Measurements from ENCODE around the gene RCAN3.

The RCAN3 gene

DNA sequence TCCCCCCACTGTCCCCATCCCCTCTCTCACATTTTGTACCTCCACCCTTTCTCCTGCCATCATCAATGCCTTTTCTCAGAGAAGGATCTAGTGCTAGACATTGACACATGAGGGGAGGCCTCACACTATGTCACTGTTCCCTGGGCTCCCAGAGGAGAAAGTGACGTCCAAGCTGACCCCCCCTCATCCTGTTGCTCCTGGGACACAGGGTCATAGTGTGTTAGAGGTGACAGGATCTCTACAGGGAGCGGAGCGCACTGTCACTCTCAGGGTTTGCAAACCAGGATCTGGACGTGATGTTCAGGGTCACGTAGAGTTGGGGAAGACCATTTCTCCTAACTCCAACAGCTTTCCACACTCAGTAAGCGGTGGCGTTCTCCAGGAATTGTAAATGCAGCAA is 55.8 kb downstream of the RCAN3 start:
- TF ChIP-seq, protein P1, sequence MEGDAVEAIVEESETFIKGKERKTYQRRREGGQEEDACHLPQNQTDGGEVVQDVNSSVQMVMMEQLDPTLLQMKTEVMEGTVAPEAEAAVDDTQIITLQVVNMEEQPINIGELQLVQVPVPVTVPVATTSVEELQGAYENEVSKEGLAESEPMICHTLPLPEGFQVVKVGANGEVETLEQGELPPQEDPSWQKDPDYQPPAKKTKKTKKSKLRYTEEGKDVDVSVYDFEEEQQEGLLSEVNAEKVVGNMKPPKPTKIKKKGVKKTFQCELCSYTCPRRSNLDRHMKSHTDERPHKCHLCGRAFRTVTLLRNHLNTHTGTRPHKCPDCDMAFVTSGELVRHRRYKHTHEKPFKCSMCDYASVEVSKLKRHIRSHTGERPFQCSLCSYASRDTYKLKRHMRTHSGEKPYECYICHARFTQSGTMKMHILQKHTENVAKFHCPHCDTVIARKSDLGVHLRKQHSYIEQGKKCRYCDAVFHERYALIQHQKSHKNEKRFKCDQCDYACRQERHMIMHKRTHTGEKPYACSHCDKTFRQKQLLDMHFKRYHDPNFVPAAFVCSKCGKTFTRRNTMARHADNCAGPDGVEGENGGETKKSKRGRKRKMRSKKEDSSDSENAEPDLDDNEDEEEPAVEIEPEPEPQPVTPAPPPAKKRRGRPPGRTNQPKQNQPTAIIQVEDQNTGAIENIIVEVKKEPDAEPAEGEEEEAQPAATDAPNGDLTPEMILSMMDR (IDR thresholded peaks at IDR 0.05) = no peak
- no peak for TF ChIP-seq ZFX (IDR thresholded peaks at IDR 0.05; ENCODE audit: borderline replicate concordance)
- no peak overlapping the region for H3K27ac ChIP-seq

DNA sequence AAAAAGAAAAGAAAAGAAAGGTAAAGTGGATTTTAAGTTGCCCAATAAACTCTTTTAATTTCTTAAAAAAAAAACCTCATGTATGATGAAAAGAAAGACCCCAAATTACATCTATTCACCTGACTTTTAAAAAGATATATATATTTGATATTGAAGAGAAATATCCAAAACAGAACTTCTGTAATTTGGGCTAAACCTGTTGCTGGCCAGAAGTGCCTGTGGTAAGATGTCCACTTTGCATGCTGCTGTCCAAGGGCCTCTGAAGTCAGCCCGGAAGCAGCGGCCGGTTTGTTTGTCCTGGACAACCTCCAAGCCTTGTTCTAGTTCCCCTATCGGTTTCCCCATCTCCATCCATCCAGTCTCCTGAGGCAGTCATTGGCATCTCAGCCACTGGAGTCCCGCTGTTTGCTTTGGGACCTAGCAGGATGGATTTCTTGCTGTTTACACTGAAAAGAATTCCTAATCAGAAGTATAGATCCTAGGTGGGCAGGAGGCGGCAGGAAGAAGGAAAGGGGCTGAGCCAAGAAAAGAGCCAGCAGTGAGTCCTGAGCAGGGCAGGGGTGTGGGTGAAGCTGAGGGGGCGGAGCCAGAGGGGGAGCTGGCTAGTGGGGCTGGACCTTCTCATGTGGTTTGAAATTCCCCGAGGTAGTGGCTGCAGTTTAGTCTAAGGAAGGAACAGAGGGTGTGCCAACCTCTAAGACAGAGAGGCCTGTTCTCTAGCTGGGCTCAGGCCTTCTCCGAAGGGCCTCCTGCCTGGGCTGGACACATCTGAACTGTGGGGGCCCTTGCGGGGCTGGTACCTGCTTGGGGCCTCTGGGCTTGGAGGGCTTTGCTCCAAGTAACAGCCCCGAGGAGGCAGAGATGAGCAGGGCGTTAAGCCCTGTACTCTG is 56.5 kb downstream of the RCAN3 start:
- no peak overlapping the region for H3K27ac ChIP-seq
- TF ChIP-seq, protein P1 (IDR thresholded peaks at IDR 0.05) = no peak
- no peak for TF ChIP-seq ZFX (IDR thresholded peaks at IDR 0.05; ENCODE audit: borderline replicate concordance)

DNA sequence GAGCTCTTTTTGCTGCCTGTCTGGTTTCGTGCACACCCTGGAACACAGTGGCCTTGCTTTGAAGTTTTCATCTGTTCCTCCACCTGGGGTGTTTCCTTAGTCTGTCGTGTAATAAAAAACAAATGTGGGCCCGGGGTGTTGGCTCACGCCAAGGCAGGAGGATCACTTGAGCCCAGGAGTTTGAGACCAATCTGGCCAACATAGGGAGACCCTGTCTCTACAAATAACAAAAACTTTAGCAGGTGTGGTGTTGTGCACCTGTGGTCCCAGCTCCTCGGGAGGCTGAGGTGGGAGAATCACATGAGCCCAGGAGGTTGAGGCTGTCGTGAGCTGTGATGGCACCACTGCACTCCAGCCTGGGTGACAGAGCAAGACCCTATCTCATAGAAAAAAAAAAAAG is 57.7 kb downstream of the RCAN3 start:
- no peak overlapping the region for H3K27ac ChIP-seq
- TF ChIP-seq, protein P1 (IDR thresholded peaks at IDR 0.05) = no peak
- no peak for TF ChIP-seq ZFX (IDR thresholded peaks at IDR 0.05; ENCODE audit: borderline replicate concordance)

DNA sequence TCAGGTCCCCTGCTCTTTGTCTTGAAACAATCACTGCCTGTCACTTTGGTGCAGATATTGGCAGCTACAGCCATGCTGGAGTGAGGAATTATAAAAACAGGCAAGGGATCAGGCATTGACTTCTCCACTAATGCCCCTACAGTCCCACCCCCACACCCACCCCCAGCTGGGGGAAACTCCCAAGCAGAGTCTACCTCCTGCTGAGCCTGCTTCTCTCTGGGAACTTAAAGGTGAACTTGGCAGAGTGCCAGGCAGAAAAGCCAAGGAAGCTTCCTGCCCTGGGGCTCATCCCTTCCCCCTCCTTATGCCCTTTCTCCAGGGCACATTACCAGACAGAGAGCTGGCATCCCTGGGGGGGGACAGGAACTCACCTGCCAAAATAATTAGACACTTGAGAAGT is 60.0 kb downstream of the RCAN3 start:
- no peak for TF ChIP-seq ZFX (IDR thresholded peaks at IDR 0.05; ENCODE audit: borderline replicate concordance)
- TF ChIP-seq, protein P1 (IDR thresholded peaks at IDR 0.05) = no peak
- no peak overlapping the region for H3K27ac ChIP-seq

DNA sequence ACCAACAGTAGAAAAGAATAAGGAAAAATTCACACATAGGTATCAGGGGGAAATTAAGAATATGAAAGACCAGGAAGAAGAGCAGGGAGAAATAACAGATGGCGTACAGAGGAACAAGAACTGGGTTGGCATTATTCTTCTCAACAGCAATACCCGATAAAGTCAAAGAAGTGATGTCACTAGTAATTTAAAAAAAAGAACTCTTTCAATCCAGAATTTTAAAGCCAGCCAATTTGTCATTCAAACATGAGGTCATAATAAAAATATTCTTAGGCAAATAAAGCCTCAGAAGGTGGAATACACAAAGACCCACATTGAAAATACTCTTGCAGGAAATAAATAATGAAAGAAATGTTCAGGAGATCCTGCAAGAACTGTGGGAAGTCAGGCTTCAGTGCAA is 62.1 kb downstream of the RCAN3 start:
- no peak for TF ChIP-seq ZFX (IDR thresholded peaks at IDR 0.05; ENCODE audit: borderline replicate concordance)
- TF ChIP-seq, protein P1 (IDR thresholded peaks at IDR 0.05) = no peak
- no peak overlapping the region for H3K27ac ChIP-seq

DNA sequence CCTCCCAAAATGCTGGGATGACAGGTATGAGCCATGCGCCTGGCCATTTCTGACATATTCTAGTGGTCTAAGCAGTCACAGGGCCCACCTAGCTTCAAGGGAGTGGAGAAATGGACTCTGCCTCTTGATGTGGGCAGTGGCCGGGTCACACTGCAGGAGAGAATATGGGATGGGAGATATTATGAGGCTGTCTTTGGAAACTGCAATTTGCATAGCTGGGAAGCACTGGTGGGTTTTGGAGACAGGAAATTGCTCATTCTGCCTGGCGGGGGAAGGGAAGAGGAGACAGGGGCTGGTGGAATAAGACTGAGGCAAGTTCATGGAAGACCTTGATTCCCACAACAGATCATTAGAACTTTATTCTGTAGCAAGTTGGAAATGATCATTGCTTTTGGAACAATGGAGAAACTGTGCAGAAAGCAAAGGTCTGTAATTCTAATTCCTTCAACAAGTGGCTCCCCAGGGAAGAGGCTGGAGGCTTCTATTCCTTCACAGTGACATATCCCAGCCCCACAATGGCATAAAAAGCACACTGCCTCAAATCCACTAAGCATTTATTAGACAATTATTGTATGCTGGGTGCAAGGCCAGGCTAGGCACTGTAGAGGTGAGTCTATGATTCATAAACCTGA is 63.7 kb downstream of the RCAN3 start:
- TF ChIP-seq, protein P1 (IDR thresholded peaks at IDR 0.05) = no peak
- TF ChIP-seq ZFX (IDR thresholded peaks at IDR 0.05; ENCODE audit: borderline replicate concordance) = no peak
- H3K27ac ChIP-seq = no peak overlapping the region

Data from 22Rv1 (cell line).